H7 (cell line): ENCODE data around the gene BORCS8. TPM values are rescaled to one million over a fixed set of nuclear protein-coding genes. Genes with fewer than 3 reads are reported as not detected.
A peak's percentile ranks its signal among the peaks of the same experiment; 100 is the strongest.
"Not testable (repeated sequence)": the region's sequence is repeated elsewhere in the genome, so short reads cannot be mapped to it uniquely, and the experiment has no call there.

Experiments
- DNase-seq: peaks from one replicate; pipeline ENCODE4 v3.0.0; 2012
- H3K27me3 ChIP-seq: 2 replicates; pipeline ENCODE4 v1.6.0; 2011; ENCODE audit warnings: mild to moderate bottlenecking, low read length; ENCODE audit not compliant: control insufficient read depth, insufficient read depth
- H3K36me3 ChIP-seq: replicated peaks from 2 replicates; pipeline ENCODE4 v1.5.1; 2011; ENCODE audit warnings: low read length; ENCODE audit not compliant: control insufficient read depth, insufficient read depth
- H3K4me3 ChIP-seq: 2 replicates; pipeline ENCODE4 v1.5.1; 2011; ENCODE audit warnings: low read depth, mild to moderate bottlenecking, control low read depth, low read length, moderate library complexity; ENCODE audit not compliant: insufficient read depth
- total RNA-seq: library from RNA; depleted of rRNA; stranded (reverse); fragments of >200 nt; shearing (Covaris generic); gene quantifications from 2 replicates; pipeline ENCODE4 v1.2.3, GENCODE V29; 2014

The BORCS8 gene
- total RNA-seq, 1 experiment from 2014 or later, result 18.9 TPM

DNA sequence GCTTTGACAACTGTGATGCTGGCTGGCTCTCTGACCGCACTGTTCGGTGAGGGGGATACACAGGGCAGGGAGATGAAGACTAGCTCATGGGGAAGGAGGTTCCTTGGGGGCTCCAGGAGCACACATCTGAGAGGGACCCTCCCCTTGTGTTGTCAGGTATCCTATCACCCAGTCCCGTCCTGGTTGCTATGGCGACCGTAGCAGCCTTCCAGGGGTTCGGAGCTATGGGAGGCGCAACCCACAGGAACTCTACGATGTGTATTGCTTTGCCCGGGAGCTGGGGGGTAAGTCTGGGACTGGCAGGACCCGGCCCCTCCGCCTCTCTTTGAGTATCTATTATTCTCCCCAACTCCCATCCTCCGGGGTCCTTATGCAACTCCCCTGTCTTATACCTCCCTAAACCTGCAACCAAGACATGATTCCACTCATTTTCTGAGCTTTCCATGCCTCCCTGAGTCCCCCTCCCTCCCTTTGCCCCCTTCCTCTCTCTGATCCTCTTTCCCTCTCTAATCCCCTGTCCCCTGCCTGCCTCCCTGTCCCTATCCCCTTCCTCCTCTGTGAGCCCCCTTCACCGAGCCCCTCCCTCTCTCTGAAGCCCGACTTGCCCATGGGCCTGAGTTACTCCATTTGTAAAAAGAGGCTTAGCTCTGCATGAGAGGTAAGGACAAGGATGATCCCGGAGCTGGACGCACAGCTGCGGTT lies 32.3 kb upstream of the BORCS8 start:
- H3K27me3 ChIP-seq, result peaks cover 36% of the 10 kb centered on the region
- peak; percentile 48 for DNase-seq
- H3K4me3 ChIP-seq, result peak overlapping the region; percentile 43; the same call in 1 of the 2 replicates
- no peaks in the 10 kb centered on the region for H3K36me3 ChIP-seq

DNA sequence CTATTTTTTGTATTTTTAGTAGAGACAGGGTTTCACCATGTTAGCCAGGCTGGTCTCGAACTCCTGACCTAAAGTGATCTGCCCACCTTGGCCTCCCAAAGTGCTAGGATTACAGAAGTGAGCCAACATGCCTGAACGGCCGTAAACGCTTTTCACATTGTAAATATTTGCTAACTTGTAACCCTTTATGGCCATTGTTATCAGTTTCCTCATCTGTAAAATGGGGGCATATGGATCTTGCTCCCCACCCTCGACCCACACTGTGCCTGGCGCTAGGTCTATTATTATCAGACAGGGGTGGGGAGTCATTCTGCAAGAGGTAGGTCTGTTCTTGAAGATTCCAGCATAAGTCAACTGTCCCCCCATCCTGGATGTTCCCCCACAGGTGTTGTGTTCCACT lies 31.7 kb upstream of the BORCS8 start:
- Histone ChIP-seq H3K4me3 (no peak overlapping the region), H3K27me3 (peaks cover 34% of the 10 kb centered on the region)
- no peak for DNase-seq

DNA sequence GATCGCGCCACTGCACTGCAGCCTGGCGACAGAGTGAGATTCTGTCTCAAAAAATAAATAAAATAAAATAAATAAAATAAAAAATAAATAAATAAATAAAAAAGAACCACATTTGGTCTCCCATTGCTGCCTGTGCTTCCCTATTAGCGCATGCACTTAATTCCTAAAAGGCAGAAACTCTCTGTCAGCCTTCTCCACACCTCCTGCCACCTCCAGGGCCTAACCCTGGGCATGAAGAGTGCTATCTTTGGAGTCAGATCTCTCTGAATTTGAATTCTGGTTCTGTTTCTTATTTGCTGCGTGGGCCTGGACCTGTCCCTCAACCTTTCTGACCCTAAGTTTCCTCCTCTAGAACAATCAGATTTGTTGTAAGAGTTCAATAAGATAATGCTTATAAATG lies 31.1 kb upstream of the BORCS8 start:
- DNase-seq, result no peak
- Histone ChIP-seq H3K36me3 (no peaks in the 10 kb centered on the region), H3K4me3 (no peak overlapping the region), H3K27me3 (peaks cover 31% of the 10 kb centered on the region)

More for the DNA sequence above, 31.7 kb upstream of the BORCS8 start:
- H3K36me3 ChIP-seq, result no peaks in the 10 kb centered on the region

DNA sequence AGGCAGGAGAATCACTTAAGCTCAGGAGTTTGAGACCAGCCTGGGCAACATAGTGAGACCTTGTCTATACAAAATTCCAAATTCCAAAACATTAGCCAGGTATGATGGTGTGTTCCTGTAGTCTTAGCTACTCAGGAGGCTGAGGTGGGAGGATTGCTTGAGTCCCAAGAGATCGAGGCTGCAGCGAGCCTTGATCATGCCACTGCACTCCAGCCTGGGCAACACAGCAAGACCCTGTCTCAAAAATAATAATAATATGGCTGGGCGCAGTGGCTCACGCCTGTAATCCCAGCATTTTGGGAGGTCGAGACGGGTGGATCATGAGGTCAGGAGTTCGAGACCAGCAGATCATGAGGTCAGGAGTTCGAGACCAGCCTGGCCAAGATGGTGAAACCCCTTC lies 29.0 kb upstream of the BORCS8 start:
- not testable (repeated sequence) for H3K4me3 ChIP-seq, H3K36me3 ChIP-seq, DNase-seq
- H3K27me3 ChIP-seq, result peaks cover 24% of the 10 kb centered on the region

DNA sequence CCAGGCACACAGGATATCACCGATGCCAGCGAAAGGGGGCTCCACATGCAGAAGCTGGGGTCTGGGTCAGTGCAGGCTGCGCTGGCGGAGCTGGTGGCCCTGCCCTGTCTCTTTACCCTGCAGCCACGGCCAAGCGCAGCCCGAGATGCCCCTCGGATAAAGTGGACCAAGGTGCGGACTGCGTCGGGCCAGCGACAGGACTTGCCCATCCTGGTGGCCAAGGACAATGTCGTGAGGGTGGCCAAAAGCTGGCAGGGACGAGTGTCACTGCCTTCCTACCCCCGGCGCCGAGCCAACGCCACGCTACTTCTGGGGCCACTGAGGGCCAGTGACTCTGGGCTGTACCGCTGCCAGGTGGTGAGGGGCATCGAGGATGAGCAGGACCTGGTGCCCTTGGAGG lies 27.0 kb upstream of the BORCS8 start:
- DNase-seq, result no peak
- H3K4me3 ChIP-seq, result no peak overlapping the region
- peaks cover 16% of the 10 kb centered on the region for H3K27me3 ChIP-seq
- H3K36me3 ChIP-seq, result no peaks in the 10 kb centered on the region

DNA sequence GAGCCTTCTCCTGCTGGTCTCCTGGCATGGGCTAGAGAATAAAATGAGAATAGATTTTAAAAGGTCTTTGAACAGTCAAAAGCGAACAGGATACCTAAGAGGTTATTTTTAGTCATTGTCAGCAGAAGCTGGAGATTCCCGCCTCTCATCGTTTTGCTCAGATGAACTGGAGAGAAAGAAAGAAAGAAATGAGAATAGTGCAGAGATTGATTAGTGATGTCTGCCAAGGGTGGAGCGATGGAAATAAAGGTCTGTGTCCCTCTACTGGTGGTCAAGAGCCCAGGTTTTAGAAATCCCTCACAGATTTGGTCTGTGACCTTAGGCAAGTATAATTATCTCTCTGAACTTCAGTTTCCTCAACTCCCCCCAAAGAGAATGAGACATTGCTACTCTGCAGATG lies 25.1 kb upstream of the BORCS8 start:
- Histone ChIP-seq H3K4me3 (no peak overlapping the region), H3K36me3 (no peaks in the 10 kb centered on the region), H3K27me3 (peaks cover 27% of the 10 kb centered on the region)
- peak; percentile 83 for DNase-seq

DNA sequence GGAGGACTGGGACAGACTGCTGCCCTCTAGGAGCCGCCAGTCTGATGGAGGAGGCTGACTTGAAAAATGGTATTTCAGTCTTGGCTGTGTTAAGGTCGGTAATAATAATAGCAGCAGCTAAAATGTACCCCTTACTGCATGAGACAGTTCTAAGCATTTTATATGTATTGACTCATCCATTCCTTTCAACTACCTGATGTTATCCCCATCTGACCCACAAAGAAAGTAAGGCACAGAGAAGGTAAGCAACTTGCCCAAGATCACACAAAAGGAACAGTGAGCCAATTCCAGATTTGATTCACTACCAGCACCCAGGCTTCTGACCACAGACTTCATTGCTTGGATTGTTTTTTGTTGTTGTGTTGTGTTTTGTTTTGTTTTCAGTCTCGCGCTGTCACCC lies 23.8 kb upstream of the BORCS8 start:
- H3K27me3 ChIP-seq, result peaks cover 39% of the 10 kb centered on the region
- no peaks in the 10 kb centered on the region for H3K36me3 ChIP-seq
- DNase-seq, result no peak
- no peak overlapping the region for H3K4me3 ChIP-seq

DNA sequence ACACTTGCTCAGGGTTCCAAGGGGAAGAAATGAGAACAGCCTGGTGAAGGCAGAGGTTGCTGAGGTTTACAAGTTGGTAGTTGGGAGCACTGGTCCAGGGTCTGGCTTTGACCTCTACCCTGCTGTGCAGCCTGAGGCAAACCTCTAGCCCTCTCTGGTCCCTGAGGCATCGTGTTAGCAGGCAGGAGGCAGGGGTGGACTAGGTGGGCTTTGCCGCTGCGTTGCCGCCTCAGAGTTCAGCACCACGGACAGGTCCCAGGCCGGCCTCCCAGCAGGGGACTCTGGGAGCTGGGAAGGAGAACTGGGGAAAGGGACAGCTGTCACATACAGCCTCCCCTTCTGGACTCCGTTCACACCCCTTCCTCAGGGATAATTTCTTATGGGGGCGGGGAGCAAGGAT lies 22.9 kb upstream of the BORCS8 start:
- no peaks in the 10 kb centered on the region for H3K36me3 ChIP-seq
- peak; percentile 92 for DNase-seq
- peaks cover 43% of the 10 kb centered on the region for H3K27me3 ChIP-seq
- H3K4me3 ChIP-seq, result no peak overlapping the region

DNA sequence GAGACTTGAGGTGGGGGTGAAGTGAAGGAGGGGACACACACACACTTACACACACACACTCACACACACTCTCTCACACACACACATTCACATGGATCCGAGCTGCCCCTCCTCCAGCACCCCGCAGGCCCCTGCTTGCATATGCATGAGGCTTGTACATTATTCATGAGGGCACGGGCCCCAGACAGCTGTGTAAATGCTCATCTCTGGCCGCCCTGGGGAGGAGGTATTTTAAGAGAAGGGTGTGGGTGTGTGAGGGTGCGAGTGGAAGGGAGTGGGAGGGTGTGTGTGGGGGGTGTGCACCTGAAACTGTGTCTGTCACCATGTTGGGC lies 22.2 kb upstream of the BORCS8 start:
- H3K27me3 ChIP-seq, result peaks cover 47% of the 10 kb centered on the region
- peak; percentile 69 for DNase-seq

DNA sequence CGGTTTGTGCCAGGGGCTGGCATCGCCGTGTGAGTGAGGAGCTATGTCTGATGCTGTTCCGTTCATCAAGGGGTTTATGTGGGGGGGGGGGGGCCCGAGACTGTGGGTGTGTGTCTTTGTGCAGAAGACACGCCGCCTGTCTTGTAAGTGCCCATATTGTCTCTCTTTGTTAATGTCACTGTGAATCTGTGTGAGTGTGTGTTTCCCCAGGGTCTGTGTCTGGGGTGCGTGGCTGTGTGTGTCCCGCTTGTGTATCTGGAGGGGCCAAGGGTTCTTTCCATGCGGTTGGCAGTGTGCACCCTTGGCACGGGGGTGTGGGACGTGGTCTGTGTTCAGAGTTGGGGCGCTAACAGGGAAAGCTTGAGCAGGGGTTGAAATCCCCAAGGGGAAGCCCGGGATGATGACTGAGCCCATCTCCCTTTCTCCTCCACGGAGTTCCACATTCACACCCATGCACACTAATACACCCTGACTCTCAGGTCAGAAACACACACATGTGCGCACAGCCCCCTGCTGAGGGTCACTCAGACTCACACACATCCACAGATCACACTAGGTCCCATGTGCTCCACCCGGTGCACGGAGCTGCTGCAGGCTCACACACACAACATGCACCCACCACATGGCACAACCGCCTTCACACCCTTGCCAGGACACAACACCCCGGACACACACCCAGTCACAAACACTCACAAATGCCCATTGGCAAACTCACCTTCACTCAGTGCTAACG lies 21.6 kb upstream of the BORCS8 start:
- no peak overlapping the region for H3K4me3 ChIP-seq
- H3K36me3 ChIP-seq, result no peaks in the 10 kb centered on the region
- H3K27me3 ChIP-seq, result peaks cover 48% of the 10 kb centered on the region
- DNase-seq, result peak; percentile 30

More for the DNA sequence above, 22.2 kb upstream of the BORCS8 start:
- H3K4me3 ChIP-seq, result no peak overlapping the region
- H3K36me3 ChIP-seq, result no peaks in the 10 kb centered on the region

DNA sequence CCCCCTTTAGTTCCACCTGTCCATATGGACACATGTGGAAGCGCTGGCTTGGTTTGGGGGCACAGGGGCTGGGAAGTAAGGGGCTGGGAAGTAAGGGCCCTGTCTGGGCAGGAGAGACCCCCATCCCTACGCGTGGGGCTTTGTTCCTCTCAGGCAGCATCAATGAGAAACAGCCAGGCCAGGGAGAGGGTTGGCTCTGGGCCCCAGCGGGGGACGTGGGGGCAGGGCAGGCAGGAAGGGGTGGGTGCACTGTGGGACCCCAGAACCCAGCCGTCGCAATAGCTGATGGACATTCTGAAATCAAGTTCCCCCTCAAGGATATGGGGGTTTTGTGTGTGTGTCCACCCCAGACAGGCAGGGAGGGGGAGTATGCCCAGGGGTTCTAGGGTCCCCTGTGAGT lies 21.0 kb upstream of the BORCS8 start:
- peak; percentile 55 for DNase-seq
- Histone ChIP-seq H3K36me3 (no peaks in the 10 kb centered on the region), H3K4me3 (no peak overlapping the region), H3K27me3 (peaks cover 50% of the 10 kb centered on the region)

DNA sequence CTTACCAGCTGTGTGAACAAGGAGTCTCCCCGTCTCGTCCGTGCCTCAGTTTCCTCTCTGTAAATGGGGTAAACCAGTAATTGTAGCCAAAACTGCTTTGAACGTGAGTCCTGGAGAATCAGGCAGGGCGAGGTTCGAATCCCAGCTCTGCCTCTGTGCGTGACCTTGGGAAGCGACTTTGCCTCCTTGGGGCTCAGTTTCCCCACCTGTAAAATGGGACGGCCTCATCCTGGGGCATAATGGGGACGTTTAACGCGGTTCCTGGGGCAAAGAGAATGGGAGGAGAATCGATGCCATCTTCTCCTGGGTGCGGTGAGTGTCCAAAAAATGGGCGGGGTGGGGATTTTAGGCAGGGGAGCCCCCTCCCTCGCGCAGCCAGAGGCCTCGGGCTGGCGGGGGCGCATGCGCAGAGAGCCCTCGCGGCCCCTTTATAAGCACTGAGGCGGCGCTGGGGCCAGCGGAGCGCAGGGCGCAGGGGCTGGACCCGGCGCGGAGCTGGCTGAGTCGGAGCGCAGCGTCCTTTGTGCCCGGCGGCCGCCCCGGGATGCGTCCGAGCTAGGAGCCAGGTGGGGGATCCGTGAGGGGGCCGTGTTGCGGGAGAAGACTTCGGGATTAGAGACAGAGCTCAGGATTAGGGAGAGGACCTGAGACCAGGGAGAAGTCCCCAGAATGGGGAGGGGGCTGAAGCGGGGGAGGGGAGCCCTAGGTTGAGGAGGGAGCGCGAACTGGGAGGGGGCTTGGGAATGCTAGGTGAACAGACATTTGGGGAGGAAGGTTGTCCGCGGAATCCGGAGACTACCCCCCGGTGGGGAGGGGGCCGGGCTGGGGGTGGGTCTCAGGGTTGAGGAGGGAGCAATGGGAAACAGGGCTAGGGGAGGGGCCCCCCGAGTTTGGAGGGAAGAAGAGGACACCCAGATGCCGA lies 19.8 kb upstream of the BORCS8 start, which contains the start of gene NCAN:
Gene NCAN, plus strand, starts transcription at position 460 of the 922 bp plus-strand sequence. CDS start 4,996 bp downstream, outside the sequence.
- peak; percentile 95 for DNase-seq
- H3K36me3 ChIP-seq, result no peaks in the 10 kb centered on the region
- peak within 1 kb of the TSS; percentile 43 for H3K4me3 ChIP-seq
- H3K27me3 ChIP-seq, result peaks cover 57% of the 10 kb centered on the region

DNA sequence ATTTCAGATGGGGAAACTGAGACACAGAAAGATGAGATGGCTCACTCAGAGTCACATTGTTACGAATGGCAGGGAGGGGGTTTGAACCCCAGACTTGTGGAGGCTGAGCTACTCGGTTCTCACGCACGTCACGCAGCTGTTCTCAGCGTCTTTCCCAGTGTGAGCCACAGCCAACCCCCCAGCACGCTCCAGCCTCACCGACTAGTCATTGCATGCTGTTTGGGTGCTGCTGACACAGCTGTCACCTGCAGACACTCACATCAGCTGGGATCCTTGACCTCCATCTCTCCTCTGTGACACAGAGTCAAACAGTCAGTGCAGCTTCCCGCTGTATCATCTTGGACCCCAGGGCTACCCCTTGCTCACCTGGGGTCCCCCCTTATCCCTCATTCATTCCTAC lies 17.4 kb upstream of the BORCS8 start:
- DNase-seq, result no peak
- H3K4me3 ChIP-seq, result no peak overlapping the region
- peaks cover 70% of the 10 kb centered on the region for H3K27me3 ChIP-seq
- H3K36me3 ChIP-seq, result no peaks in the 10 kb centered on the region
